WI38 (cell line): ENCODE measurements around the gene NPIPB6.
A peak's percentile ranks its signal among the peaks of the same experiment; 100 is the strongest.

Experiments used
- H3K4me3 ChIP-seq: 2 replicates; pipeline ENCODE4 v1.5.1; 2011; ENCODE audit warnings: low read depth, mild to moderate bottlenecking, control low read depth, low read length
- CTCF ChIP-seq: IDR thresholded peaks from 2 replicates; pipeline ENCODE4 v1.5.1; 2012; ENCODE audit warnings: low read depth, mild to moderate bottlenecking, control low read depth, low read length

Gene NPIPB6

GRCh38 chr16:28294201-28294600, 69.1 kb downstream of the NPIPB6 start:
- TF ChIP-seq CTCF = no peak
- no peak overlapping the region for H3K4me3 ChIP-seq

- H3K4me3 ChIP-seq = no peak overlapping the region
- TF ChIP-seq CTCF = no peak
These were observed 69.7 kb downstream of the NPIPB6 start for GRCh38 chr16:28293601-28293960.

GRCh38 chr16:28292731-28293600, 70.3 kb downstream of the NPIPB6 start:
- H3K4me3 ChIP-seq = peak overlapping the region; percentile 50
- no peak for TF ChIP-seq CTCF
